IMR-90 (cell line): ENCODE results near the gene CALCOCO2. TPM values are rescaled to one million over a fixed set of nuclear protein-coding genes. Genes with fewer than 3 reads are reported as not detected.

ENCODE experiments used
- ATAC-seq: fragments of 200-7000 bp; cut with Tn5 transposase; 2 replicates; pipeline ENCODE4 v1.9.1; 2020; ENCODE audit warnings: low read depth, mild to moderate bottlenecking, moderate library complexity
- BruUV-seq: library from RNA; stranded (reverse); fragments of 400-500 nt; replicated peaks from 2 replicates; lab custom pipeline; 2021; lab: Mats Ljungman, UMichigan
- CTCF ChIA-PET: fragments of 300-600 bp; formaldehyde crosslinking; extraction: SDS; loops from one replicate; lab custom pipeline; 2021; ENCODE audit warnings: antibody characterized with exemption; lab: Yijun Ruan, JAX
- POLR2A ChIA-PET: fragments of 300-600 bp; sonication (Branson Sonifier 250); formaldehyde crosslinking; loops from one replicate; lab custom pipeline; 2022; ENCODE audit warnings: antibody characterized with exemption; ENCODE audit not compliant: unreplicated experiment; lab: Charles Lee
- DNase-seq: peaks from one replicate; pipeline ENCODE4 v3.0.0; 2013
- H2AFZ ChIP-seq: replicated peaks from 2 replicates; pipeline ENCODE3; 2013; ENCODE audit warnings: low read length, mild to moderate bottlenecking; ENCODE audit not compliant: poor library complexity
- H2AK5ac ChIP-seq: 2 replicates; pipeline ENCODE4 v1.6.1; 2013; ENCODE audit warnings: low read depth, low read length, inconsistent platforms
- H2AK9ac ChIP-seq: replicated peaks from 2 replicates; pipeline ENCODE3; 2013; ENCODE audit warnings: mild to moderate bottlenecking, low read depth, low read length, moderate library complexity; ENCODE audit not compliant: poor library complexity
- H2BK120ac ChIP-seq: 2 replicates; pipeline ENCODE4 v1.6.1; 2013; ENCODE audit warnings: low read depth, low read length, inconsistent platforms
- H2BK15ac ChIP-seq: 3 replicates; pipeline ENCODE4 v1.6.1; 2013; ENCODE audit warnings: low read depth, low read length, inconsistent platforms
- H2BK20ac ChIP-seq: 2 replicates; pipeline ENCODE4 v1.6.1; 2013; ENCODE audit warnings: low read depth, mild to moderate bottlenecking, inconsistent platforms, low read length, moderate library complexity
- H2BK5ac ChIP-seq: 2 replicates; pipeline ENCODE4 v1.6.1; 2013; ENCODE audit warnings: mild to moderate bottlenecking, low read depth, low read length, inconsistent platforms; ENCODE audit not compliant: poor library complexity, severe bottlenecking
- H3K14ac ChIP-seq: replicated peaks from 2 replicates; pipeline ENCODE4 v1.6.1; 2013; ENCODE audit warnings: low read depth, low read length, inconsistent platforms
- H3K18ac ChIP-seq: 2 replicates; pipeline ENCODE4 v1.6.1; 2013; ENCODE audit warnings: low read depth, low read length, control low read depth
- H3K23ac ChIP-seq: 2 replicates; pipeline ENCODE4 v1.6.1; 2013; ENCODE audit warnings: low read depth, low read length, inconsistent platforms
- H3K27ac ChIP-seq: 2 replicates; pipeline ENCODE4 v1.5.1; 2013; ENCODE audit warnings: mild to moderate bottlenecking, control low read depth, low read length; ENCODE audit not compliant: insufficient read depth
- H3K27me3 ChIP-seq: 2 replicates; pipeline ENCODE4 v1.6.1; 2013; ENCODE audit warnings: low read length; ENCODE audit not compliant: control insufficient read depth, insufficient read depth
- H3K36me3 ChIP-seq: 2 replicates; pipeline ENCODE4 v1.6.1; 2013; ENCODE audit warnings: low read length, mixed read lengths; ENCODE audit not compliant: control insufficient read depth, insufficient read depth
- H3K4ac ChIP-seq: 2 replicates; pipeline ENCODE4 v1.6.1; 2013; ENCODE audit warnings: low read depth, low read length, inconsistent platforms
- H3K4me1 ChIP-seq: 2 replicates; pipeline ENCODE4 v1.6.1; 2013; ENCODE audit warnings: low read length, mixed read lengths; ENCODE audit not compliant: control insufficient read depth, insufficient read depth
- H3K4me2 ChIP-seq: 2 replicates; pipeline ENCODE4 v1.6.1; 2013; ENCODE audit warnings: low read depth, mild to moderate bottlenecking, control low read depth, low read length, moderate library complexity
- H3K4me3 ChIP-seq: 2 replicates; pipeline ENCODE4 v1.5.1; 2013; ENCODE audit warnings: low read depth, mild to moderate bottlenecking, control low read depth, low read length, moderate library complexity; ENCODE audit not compliant: insufficient read depth
- H3K56ac ChIP-seq: 2 replicates; pipeline ENCODE4 v1.6.1; 2013; ENCODE audit warnings: low read length, inconsistent platforms; ENCODE audit not compliant: insufficient read depth; ENCODE audit errors: extremely low read depth
- H3K79me1 ChIP-seq, 2 experiments: 2 replicates each; pipeline ENCODE4 v1.6.1; 2013; ENCODE audit warnings: low read length in 2 of 2, inconsistent platforms in 1 of 2, low read depth in 1 of 2
- H3K9ac ChIP-seq: 2 replicates; pipeline ENCODE4 v1.6.1; 2013; ENCODE audit warnings: low read depth, low read length, control low read depth
- H3K9me1 ChIP-seq: 2 replicates; pipeline ENCODE4 v1.6.1; 2013; ENCODE audit warnings: low read length, inconsistent platforms; ENCODE audit not compliant: insufficient read depth
- H3K9me3 ChIP-seq: 2 replicates; pipeline ENCODE4 v1.6.1; 2013; ENCODE audit warnings: low read length; ENCODE audit not compliant: control insufficient read depth, insufficient read depth
- H4K20me1 ChIP-seq: 2 replicates; pipeline ENCODE4 v1.6.1; 2013; ENCODE audit warnings: low read length, inconsistent platforms; ENCODE audit not compliant: insufficient read depth
- H4K5ac ChIP-seq: 2 replicates; pipeline ENCODE4 v1.6.1; 2013; ENCODE audit warnings: mild to moderate bottlenecking, low read depth, low read length, control low read depth
- H4K8ac ChIP-seq, 2 experiments: 2 replicates each; pipeline ENCODE4 v1.6.1; 2013; ENCODE audit warnings: low read depth in 2 of 2, low read length in 2 of 2, control low read depth in 1 of 2, inconsistent platforms in 1 of 2
- H4K91ac ChIP-seq: 2 replicates; pipeline ENCODE4 v1.6.1; 2013; ENCODE audit warnings: low read depth, low read length, inconsistent platforms; ENCODE audit not compliant: insufficient read depth
- CEBPB ChIP-seq: IDR thresholded peaks from 2 replicates; pipeline ENCODE4 v1.6.1; 2012; ENCODE audit warnings: low read depth, low read length, improper control_type of control experiment
- ELK1 ChIP-seq: fragments of 150-350 bp; IDR thresholded peaks from 2 replicates; pipeline ENCODE4 v1.6.1; 2016; ENCODE audit warnings: low read depth, mild to moderate bottlenecking, low read length, moderate library complexity, borderline replicate concordance
- MXI1 ChIP-seq: IDR thresholded peaks from 2 replicates; pipeline ENCODE4 v1.6.1; 2012; ENCODE audit warnings: low read depth, mild to moderate bottlenecking, low read length, moderate library complexity, borderline replicate concordance
- POLR2A ChIP-seq: IDR thresholded peaks from 2 replicates; pipeline ENCODE4 v1.6.1; 2012; ENCODE audit warnings: mild to moderate bottlenecking, low read depth, low read length
- RAD21 ChIP-seq: IDR thresholded peaks from 2 replicates; pipeline ENCODE4 v1.6.1; 2012; ENCODE audit warnings: low read length, improper control_type of control experiment
- RFX5 ChIP-seq: IDR thresholded peaks from 2 replicates; pipeline ENCODE4 v1.8.0; 2012; ENCODE audit warnings: low read depth, mild to moderate bottlenecking, low read length, moderate library complexity
- SMC3 ChIP-seq: fragments of 150-350 bp; IDR thresholded peaks from 2 replicates; pipeline ENCODE4 v1.6.1; 2016; ENCODE audit warnings: low read depth, mild to moderate bottlenecking, antibody characterized with exemption, low read length, moderate library complexity
- USF2 ChIP-seq: fragments of 150-350 bp; IDR thresholded peaks from 2 replicates; pipeline ENCODE4 v1.6.1; 2017; ENCODE audit warnings: mild to moderate bottlenecking, antibody characterized with exemption, low read length, low read depth
- WGBS, 2 experiments: methylation state at CpG; one replicate each; pipeline versions ENCODE4 v1.1.5 to v1.1.7; 2013; ENCODE audit warnings: missing lambda C conversion rate in 2 of 2; ENCODE audit not compliant: insufficient read length in 1 of 2; ENCODE audit errors: extremely low coverage in 2 of 2; 5-methylcytosine and 5-hydroxymethylcytosine counted together
- dilution Hi-C: fragments of 300-500 bp; cut with HindIII; formaldehyde crosslinking; loops from one replicate; pipeline ENCODE4 v1.14.3; 2018; ENCODE audit warnings: low sequenced_read_pairs; ENCODE audit not compliant: unreplicated experiment
- in situ Hi-C: fragments of 300-500 bp; cut with MboI; formaldehyde crosslinking; loops from 3 replicates; pipeline ENCODE4 v1.14.3; 2019; ENCODE audit warnings: low sequenced_read_pairs, inconsistent platforms, mixed read lengths
- intact Hi-C: fragments of 100-400 bp; cut with micrococcal nuclease; formaldehyde crosslinking; loops from 2 replicates; pipeline ENCODE4 v1.10.0; 2022
- polyA plus RNA-seq, 3 experiments: library from polyadenylated mRNA; depleted of rRNA; stranded (reverse); fragments of >200 nt; gene quantifications; 2 replicates each; pipeline ENCODE4 v1.2.3, GENCODE V29; 2012; ENCODE audit warnings: low replicate concordance in 1 of 3
- total RNA-seq: library from RNA; depleted of rRNA; stranded (reverse); fragments of >200 nt; gene quantifications from 2 replicates; pipeline ENCODE4 v1.2.3, GENCODE V29; 2012

The CALCOCO2 gene
- total and polyA plus RNA-seq, 2 of the 4 experiments (the other 2 are of a cell fraction): 35.9 to 53.4 TPM

- Histone ChIP-seq H3K27me3 (peaks cover 4% of the 10 kb centered on the region; the same call in 1 of the 2 replicates), H4K20me1 (no peaks in the 10 kb centered on the region), H3K27ac (no peak overlapping the region), H3K9me3 (no peaks in the 10 kb centered on the region), H3K4me3 (no peak overlapping the region), H3K4me1 (no peaks in the 10 kb centered on the region; the same call in 1 of the 2 replicates), H2BK20ac (no peak overlapping the region), H3K18ac (no peak overlapping the region), H2AFZ (no peak overlapping the region), H3K14ac (no peak overlapping the region), H4K91ac (no peak overlapping the region), H2AK5ac (no peak overlapping the region), H2AK9ac (no peak overlapping the region), H4K5ac (no peak overlapping the region), H3K9me1 (no peaks in the 10 kb centered on the region), H3K79me1 (no peaks in the 10 kb centered on the region), H2BK15ac (no peak overlapping the region; the same call in 2 of the 3 replicates), H3K56ac (no peak overlapping the region), H2BK5ac (no peak overlapping the region), H3K4me2 (no peak overlapping the region), H3K23ac (no peak overlapping the region), H4K8ac (no peak overlapping the region), H3K4ac (no peak overlapping the region), H2BK120ac (no peak overlapping the region), H3K36me3 (no peaks in the 10 kb centered on the region), H3K9ac (no peak overlapping the region)
- ATAC-seq (no peak), DNase-seq (no peak)
- CTCF ChIA-PET: no interaction called here
- in situ Hi-C loops (no loop called here), dilution Hi-C loops (no loop called here), intact Hi-C loops (no loop called here)
- POLR2A ChIA-PET: no interaction called here
- TF ChIP-seq RAD21 (no peak), RFX5 (no peak), CEBPB (no peak), USF2 (no peak), POLR2A (no peak), ELK1 (no peak), MXI1 (no peak), SMC3 (no peak)
- BruUV-seq: no TSS peak
- no CpG with 5 or more reads among the region's 4 CpGs for WGBS, 2 experiments
These were observed 40.3 kb downstream of the CALCOCO2 start for GRCh38 chr17:48871035-48871550.
